ENCODE data around the gene GNG11.
A peak's percentile ranks its signal among the peaks of the same experiment; 100 is the strongest.

GNG11 gene

DNA sequence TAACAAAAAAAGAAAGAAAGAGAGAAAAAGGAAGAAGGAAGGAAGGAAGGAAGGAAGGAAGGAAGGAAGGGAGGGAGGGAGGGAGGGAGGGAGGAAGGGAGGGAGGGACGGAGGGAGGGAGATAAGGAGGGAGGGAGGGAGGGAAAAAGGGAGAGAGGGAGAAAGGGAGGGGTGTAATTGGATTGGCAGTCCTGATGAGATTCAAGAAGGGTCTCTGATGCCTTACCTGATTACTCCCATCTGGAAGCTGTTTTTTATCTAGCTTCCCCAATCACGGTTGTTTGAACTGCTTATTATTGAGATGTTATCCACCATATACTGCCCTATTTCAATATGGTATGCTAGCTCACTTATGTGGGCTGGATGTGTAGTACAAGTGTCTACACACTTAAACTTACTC, 27.3 kb downstream of the GNG11 start:
- DNase-seq (ENCODE audit: low read depth): no peak

DNA sequence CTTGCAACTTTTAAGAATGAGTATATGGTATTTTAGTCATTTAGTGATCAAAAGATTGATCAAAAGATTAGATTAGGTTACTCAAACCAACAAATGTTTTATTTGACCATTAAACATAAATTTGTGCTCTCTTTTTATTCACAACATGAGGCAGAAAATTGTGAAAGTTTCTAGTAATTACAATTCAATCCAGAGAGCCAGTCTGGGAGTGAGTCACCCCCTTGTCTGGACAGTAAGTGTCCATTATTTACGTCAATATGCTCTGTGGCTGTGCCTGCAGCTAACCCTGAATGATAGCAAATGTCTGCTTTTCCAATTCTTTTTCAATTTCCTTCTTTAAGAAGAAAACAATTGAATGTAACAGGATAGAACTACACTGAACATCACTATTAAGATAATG, 27.9 kb downstream of the GNG11 start:
- DNase-seq (ENCODE audit: low read depth): peak; percentile 69

GRCh38 chr7:93955304-93955703, 33.8 kb downstream of the GNG11 start:
- no peak for DNase-seq (ENCODE audit: low read depth)

GRCh38 chr7:93957767-93958166, 36.2 kb downstream of the GNG11 start:
- DNase-seq (ENCODE audit: low read depth): no peak

- peak; percentile 28 for DNase-seq (ENCODE audit: low read depth)
These were observed 36.7 kb downstream of the GNG11 start for GRCh38 chr7:93958216-93958615.

- no peak for DNase-seq (ENCODE audit: low read depth)
These were observed 37.1 kb downstream of the GNG11 start for GRCh38 chr7:93958651-93959050.

DNA sequence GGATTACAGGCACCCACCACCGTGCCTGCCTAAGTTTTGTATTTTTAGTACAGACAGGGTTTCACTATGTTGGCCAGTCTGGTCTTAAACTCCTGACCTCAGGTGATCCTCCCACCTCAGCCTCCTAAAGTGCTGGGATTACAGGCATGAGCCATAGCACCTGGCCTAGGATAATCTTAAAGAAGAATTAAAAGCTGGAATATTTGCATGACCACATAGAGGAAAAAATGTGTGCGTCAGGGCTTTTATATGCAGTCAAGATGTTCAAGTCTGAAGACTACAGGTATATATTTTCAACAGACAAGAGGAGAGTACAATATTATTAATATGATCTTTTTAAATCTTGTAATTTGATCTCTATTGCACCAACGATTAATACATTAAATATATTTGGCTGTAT, 39.5 kb downstream of the GNG11 start:
- no peak for DNase-seq (ENCODE audit: low read depth)

- no peak for DNase-seq (ENCODE audit: low read depth)
These were observed 42.7 kb downstream of the GNG11 start for GRCh38 chr7:93964262-93964661.

- DNase-seq (ENCODE audit: low read depth): peak; percentile 30
These were observed 43.3 kb downstream of the GNG11 start for GRCh38 chr7:93964813-93965212.

- DNase-seq (ENCODE audit: low read depth): peak; percentile 58
These were observed 47.5 kb downstream of the GNG11 start for GRCh38 chr7:93968911-93969620.

DNA sequence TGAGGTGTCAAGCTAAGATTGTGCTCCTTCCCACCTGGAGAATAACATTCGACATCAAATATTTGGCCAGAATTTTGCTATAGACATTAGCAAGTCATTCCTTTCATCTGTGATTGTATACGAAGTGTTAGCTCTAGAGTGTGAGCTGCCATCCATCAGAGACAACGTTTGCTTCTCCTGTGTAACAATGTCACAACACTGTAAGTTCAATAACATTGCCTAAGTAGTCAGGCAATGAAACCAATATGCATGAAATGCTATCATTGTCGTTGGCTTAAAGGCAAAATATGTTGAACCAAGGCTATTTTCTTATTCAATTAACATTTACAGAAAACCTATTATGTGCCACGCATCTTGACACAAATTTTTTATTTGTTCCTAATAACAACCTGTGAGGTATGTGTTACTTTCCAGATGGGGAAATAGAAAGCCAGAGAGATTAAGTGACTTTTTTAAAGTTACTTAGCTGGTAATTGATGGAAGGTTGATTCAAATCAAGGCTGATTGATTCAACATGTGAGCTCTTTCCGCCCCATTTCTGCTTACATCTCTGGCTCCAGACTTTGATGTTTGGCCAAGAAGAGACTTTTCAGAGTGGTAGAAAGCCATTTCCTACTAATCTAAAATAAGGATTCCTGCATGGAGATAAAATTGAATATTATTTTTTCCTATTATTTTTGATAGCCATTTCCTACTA, 50.6 kb downstream of the GNG11 start:
- peak; percentile 7 for DNase-seq (ENCODE audit: low read depth)

GRCh38 chr7:93973134-93973533, 51.6 kb downstream of the GNG11 start:
- DNase-seq (ENCODE audit: low read depth): no peak

DNA sequence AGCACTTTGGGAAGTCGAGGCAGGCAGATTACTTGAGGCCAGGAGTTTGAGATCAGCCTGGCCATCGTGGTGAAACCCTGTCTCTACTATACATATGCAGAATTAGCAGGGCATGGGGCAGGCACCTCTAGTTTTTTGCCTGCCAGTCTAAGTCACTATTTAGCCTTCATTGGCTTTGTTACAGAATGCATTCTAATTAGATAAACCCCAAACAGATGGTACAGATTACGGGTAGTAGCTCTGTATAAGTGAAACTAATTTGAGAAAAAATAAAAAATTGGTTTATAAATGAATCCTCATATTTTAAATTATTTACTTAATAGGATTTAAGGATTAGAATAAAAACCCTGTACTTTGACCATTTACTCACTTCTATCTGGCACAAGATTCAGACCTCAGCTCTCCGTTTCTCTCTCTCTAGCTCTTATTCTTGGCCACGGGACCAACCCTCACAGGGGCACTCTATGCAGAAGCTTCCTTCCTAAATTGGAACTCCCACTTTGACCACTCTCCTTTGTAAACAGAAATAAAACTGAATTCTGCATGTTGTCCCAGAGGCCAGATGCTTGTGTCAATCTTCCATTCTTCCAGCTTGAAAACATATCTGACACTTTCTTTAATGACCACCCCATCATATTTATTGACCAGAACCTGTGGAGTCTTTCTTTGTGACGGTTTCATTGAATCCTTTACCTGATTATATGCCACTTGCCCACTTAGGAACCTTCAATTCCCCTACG, 55.8 kb downstream of the GNG11 start:
- DNase-seq (ENCODE audit: low read depth): peak; percentile 10

Data from fibroblast of gingiva (primary cell).